22Rv1 (cell line): Measurements from ENCODE around the gene GCSAM.

ENCODE experiments used
- CTCF ChIP-seq: fragments of 450-650 bp; IDR thresholded peaks from 2 replicates; pipeline ENCODE4 v1.5.1; 2017; ENCODE audit warnings: mild to moderate bottlenecking
- ZFX ChIP-seq: fragments of 450-650 bp; IDR thresholded peaks from 2 replicates; pipeline ENCODE4 v1.6.1; 2017; ENCODE audit warnings: antibody characterized with exemption, borderline replicate concordance

GRCh38 chr3:112085735-112086075 lies 47.3 kb downstream of the GCSAM start:
- TF ChIP-seq CTCF (no peak), ZFX (no peak)
